Osteoblast (primary cell): Measurements from ENCODE around the gene SLC13A1. TPM values are rescaled to one million over a fixed set of nuclear protein-coding genes. Genes with fewer than 3 reads are reported as not detected.

Experiments
- DNase-seq: peaks from one replicate; pipeline ENCODE4 v3.0.0; 2011; ENCODE audit warnings: low spot score, mixed read lengths; ENCODE audit not compliant: insufficient read length; ENCODE audit errors: missing footprints
- H2AFZ ChIP-seq: 2 replicates; pipeline ENCODE4 v1.6.0; 2011; ENCODE audit warnings: mild to moderate bottlenecking, low read length
- H3K27ac ChIP-seq: 2 replicates; pipeline ENCODE4 v1.5.1; 2011; ENCODE audit warnings: mild to moderate bottlenecking, low read depth, low read length, moderate library complexity
- H3K27me3 ChIP-seq: 2 replicates; pipeline ENCODE4 v1.6.0; 2012; ENCODE audit warnings: mild to moderate bottlenecking, control low read depth, inconsistent platforms, low read length, moderate library complexity; ENCODE audit not compliant: insufficient read depth
- H3K36me3 ChIP-seq: 2 replicates; pipeline ENCODE4 v1.5.1; 2011; ENCODE audit warnings: mild to moderate bottlenecking, low read length, control low read depth, moderate library complexity; ENCODE audit not compliant: insufficient read depth
- H3K4me1 ChIP-seq: 2 replicates; pipeline ENCODE4 v1.5.1; 2011; ENCODE audit warnings: mild to moderate bottlenecking, low read length, control low read depth, moderate library complexity; ENCODE audit not compliant: insufficient read depth
- H3K4me2 ChIP-seq: 2 replicates; pipeline ENCODE4 v1.6.0; 2011; ENCODE audit warnings: mild to moderate bottlenecking, low read length; ENCODE audit not compliant: insufficient read depth
- H3K4me3 ChIP-seq: fragments of 200-600 bp; sonication (generic); 3 replicates; pipeline ENCODE4 v1.5.1; 2012; ENCODE audit warnings: mild to moderate bottlenecking, low read length, inconsistent platforms; ENCODE audit not compliant: insufficient read depth
- H3K79me2 ChIP-seq: 2 replicates; pipeline ENCODE4 v1.6.0; 2012; ENCODE audit warnings: mild to moderate bottlenecking, low read length, control low read depth, inconsistent platforms; ENCODE audit not compliant: insufficient read depth
- H3K9me3 ChIP-seq: 2 replicates; pipeline ENCODE4 v1.5.1; 2011; ENCODE audit warnings: low read depth, low read length, control low read depth
- H4K20me1 ChIP-seq: 2 replicates; pipeline ENCODE4 v1.6.0; 2012; ENCODE audit warnings: mild to moderate bottlenecking, low read length, control low read depth; ENCODE audit not compliant: insufficient read depth
- CTCF ChIP-seq: IDR thresholded peaks from 2 replicates; pipeline ENCODE4 v1.5.1; 2011; ENCODE audit warnings: mild to moderate bottlenecking, low read depth, low read length, moderate library complexity; ENCODE audit errors: extremely low read depth
- total RNA-seq: library from RNA; depleted of rRNA; stranded (reverse); fragments of >200 nt; gene quantifications from 2 replicates; pipeline ENCODE4 v1.2.3, GENCODE V29; 2012

The SLC13A1 gene
- total RNA-seq, 1 donor: not detected

- H3K27me3 ChIP-seq: no peaks in the 10 kb centered on the region
- H3K79me2 ChIP-seq: no peaks in the 10 kb centered on the region
- no peak overlapping the region for H2AFZ ChIP-seq
- H3K4me3 ChIP-seq: no peak overlapping the region
- H3K36me3 ChIP-seq: no peaks in the 10 kb centered on the region
- H3K4me2 ChIP-seq: no peak overlapping the region
- no peak for TF ChIP-seq CTCF
- no peaks in the 10 kb centered on the region for H3K9me3 ChIP-seq
- no peak overlapping the region for H3K27ac ChIP-seq
- no peaks in the 10 kb centered on the region for H4K20me1 ChIP-seq
- H3K4me1 ChIP-seq: no peaks in the 10 kb centered on the region
- no peak for DNase-seq
These were observed 11.8 kb upstream of the SLC13A1 start for GRCh38 chr7:123211545-123211944.

GRCh38 chr7:123210986-123211385, 11.2 kb upstream of the SLC13A1 start:
- no peak overlapping the region for H3K27ac ChIP-seq

DNA sequence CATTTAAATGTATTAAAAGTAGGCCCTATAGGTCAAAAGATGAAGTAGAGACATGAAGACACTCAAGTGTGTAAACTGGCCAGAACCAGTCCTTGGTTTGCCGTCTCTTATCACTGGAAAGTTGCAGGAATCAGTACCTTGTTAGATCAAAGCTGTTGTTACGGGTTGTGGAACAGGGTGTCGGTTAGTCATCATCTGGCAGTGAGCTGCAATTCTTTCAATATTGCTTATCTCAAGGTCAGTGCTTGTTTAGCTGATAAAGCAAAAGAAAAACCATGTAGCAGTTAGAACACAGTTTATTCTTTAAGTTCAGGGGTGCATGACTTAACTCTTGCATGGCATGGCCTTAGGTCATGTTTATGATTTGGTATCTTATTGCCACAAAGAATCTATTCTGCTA, 10.0 kb upstream of the SLC13A1 start:
- no peaks in the 10 kb centered on the region for H3K79me2 ChIP-seq
- no peaks in the 10 kb centered on the region for H3K4me1 ChIP-seq
- H3K4me3 ChIP-seq: no peak overlapping the region
- no peak overlapping the region for H3K27ac ChIP-seq
- H3K36me3 ChIP-seq: no peaks in the 10 kb centered on the region
- no peaks in the 10 kb centered on the region for H3K9me3 ChIP-seq
- no peaks in the 10 kb centered on the region for H3K27me3 ChIP-seq
- no peak overlapping the region for H3K4me2 ChIP-seq
- DNase-seq: no peak
- no peaks in the 10 kb centered on the region for H4K20me1 ChIP-seq
- no peak overlapping the region for H2AFZ ChIP-seq
- no peak for TF ChIP-seq CTCF

More at GRCh38 chr7:123210986-123211385, 11.2 kb upstream of the SLC13A1 start:
- Histone ChIP-seq H3K36me3 (no peaks in the 10 kb centered on the region), H3K4me3 (no peak overlapping the region), H3K4me1 (no peaks in the 10 kb centered on the region), H3K79me2 (no peaks in the 10 kb centered on the region), H4K20me1 (no peaks in the 10 kb centered on the region), H3K4me2 (no peak overlapping the region), H3K27me3 (no peaks in the 10 kb centered on the region), H3K9me3 (no peaks in the 10 kb centered on the region), H2AFZ (no peak overlapping the region)
- no peak for DNase-seq
- no peak for TF ChIP-seq CTCF

DNA sequence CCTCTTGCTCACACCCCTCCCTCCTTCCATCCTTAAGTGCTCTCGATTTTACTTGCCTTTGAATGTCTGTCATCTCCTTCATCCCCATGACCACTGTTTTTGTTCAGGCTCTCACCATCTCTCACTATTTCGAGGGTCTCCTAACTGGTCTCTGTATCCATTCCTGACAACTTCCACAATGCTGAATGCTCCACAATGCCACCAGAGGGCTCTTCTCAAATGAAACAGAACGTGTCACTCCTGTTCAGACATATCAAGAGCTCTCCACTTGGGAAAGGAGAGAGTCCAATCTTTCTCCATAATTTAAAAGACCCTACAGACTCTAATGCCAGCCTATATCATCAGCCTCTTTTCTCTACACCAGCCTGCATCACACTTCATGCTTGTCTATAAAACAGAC, 9.0 kb upstream of the SLC13A1 start:
- no peak for TF ChIP-seq CTCF
- H3K9me3 ChIP-seq: no peaks in the 10 kb centered on the region
- H2AFZ ChIP-seq: no peak overlapping the region
- no peaks in the 10 kb centered on the region for H3K27me3 ChIP-seq
- H4K20me1 ChIP-seq: no peaks in the 10 kb centered on the region
- H3K27ac ChIP-seq: no peak overlapping the region
- no peak overlapping the region for H3K4me2 ChIP-seq
- no peak for DNase-seq
- H3K4me3 ChIP-seq: no peak overlapping the region
- no peaks in the 10 kb centered on the region for H3K36me3 ChIP-seq
- no peaks in the 10 kb centered on the region for H3K79me2 ChIP-seq
- no peaks in the 10 kb centered on the region for H3K4me1 ChIP-seq
